Heart left ventricle (tissue), 13 donors: ENCODE results near the gene BARX1.

Experiments used
- CTCF ChIP-seq, 12 donors: fragments of 200-600 bp; sonication (generic) in 4 of 12; IDR thresholded peaks; one replicate each; pipeline versions ENCODE4 v1.5.0 to v1.8.0; 2018 to 2022; ENCODE audit warnings: antibody characterized with exemption in 12 of 12, mild to moderate bottlenecking in 5 of 12
- POLR2A ChIP-seq, 2 donors: fragments of 450-650 bp; IDR thresholded peaks; one replicate each; pipeline ENCODE4 v1.6.1; 2017; ENCODE audit warnings: antibody characterized with exemption in 2 of 2, mild to moderate bottlenecking in 2 of 2, moderate library complexity in 2 of 2
- donor health status: ischemic (EF 13 %, LVEDD 7.1; RV severe dilation, severe dysfunction).
- donor health status: DM: no; HTN: yes; CAD: no.
- donor health status: DM: no; HTN: no; CAD: no.
- donor health status: ischemic (EF 25% LVEDD 6.9; RV normal size, moderate dysfunction).
- donor health status: ischemic (EF 25% LVEDD 5.7; RV mildly dilated, moderate dysfunction).
- donor health status: ischemic (EF 35%, LVEDD 5.7; RV mildly dilated, moderate dysfunction).
- donor health status: nonischemic (EF 11% LVEDD 7.7; RV severe dilation, severe dysfunction).
- donor health status: DM: yes; HTN: yes; CAD: no.
- donor health status: PGD.
- donor health status: ischemic (EF 29% LVEDD 5.4; RV normal size, mild dysfunction).
- donor health status: nonischemic (EF 23%, LVEDD 6.1; RV moderate dilation, normal function).

GRCh38 chr9:93911136-93911745 lies 43.9 kb downstream of the BARX1 start:
- TF ChIP-seq CTCF (IDR thresholded peaks at IDR 0.05), result no peak
- no peak for TF ChIP-seq POLR2A (IDR thresholded peaks at IDR 0.05)
